T follicular helper cell (primary cell): Measurements from ENCODE around the gene IGFN1.

ENCODE experiments used
- DNase-seq: peaks from one replicate; pipeline ENCODE4 v3.0.0-alpha.2; 2020; ENCODE audit warnings: low read depth

IGFN1 gene

DNA sequence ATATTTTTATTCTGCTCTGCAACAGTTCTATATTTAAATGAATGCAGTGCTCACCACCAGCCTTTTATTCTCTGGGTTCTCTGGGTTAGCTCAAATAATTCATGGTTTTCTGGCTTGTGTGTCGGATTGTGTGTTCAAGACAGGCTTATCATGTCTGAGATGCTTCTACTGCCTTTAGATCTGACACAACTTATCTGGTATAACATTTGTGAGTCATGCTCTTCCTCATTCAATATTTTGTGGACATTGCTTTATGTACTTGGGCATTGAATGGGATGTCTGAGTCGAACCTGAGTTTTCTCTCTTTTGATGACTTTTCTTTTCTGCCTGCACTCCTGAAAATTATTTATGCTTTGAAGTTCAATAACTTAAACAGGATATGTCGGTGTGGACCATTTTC, 75.1 kb downstream of the IGFN1 start:
- DNase-seq: no peak

DNA sequence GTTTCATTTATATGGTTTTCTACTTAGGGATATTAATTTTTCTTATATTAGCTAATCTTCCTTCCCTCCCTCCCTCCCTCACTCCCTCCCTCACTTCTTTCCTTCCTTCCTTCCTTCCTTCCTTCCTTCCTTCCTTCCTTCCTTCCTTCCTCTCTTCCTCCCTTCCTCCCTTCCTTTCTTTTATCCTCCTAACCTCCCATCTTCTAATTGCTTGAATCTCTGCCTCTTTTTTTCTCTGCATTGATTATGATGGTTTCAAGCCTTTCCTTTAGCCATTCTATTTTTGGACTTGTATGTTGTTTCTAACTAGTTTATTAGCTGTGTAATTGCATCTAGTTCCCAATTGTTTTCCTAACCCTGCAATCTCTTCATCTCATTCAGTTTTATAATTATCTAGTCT, 75.7 kb downstream of the IGFN1 start:
- no peak for DNase-seq

DNA sequence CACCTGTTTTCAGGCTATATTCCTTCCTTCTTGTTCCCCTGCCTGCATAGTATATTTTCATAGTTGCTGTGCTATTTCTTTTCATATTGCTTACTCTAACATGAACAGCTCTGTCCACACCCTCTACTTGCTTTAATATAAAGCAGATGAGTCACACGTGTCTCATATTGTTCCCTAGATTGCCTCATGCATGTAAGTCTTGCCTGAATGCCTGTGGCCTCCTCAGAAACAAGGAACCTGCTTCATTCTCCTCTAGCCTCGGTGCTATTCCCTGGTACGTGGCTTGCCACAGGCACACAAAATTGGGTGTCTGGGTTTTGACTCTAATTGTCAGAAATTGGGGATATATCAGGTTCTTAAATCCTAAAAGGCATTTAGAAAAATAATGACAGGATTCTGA, 76.2 kb downstream of the IGFN1 start:
- no peak for DNase-seq

DNA sequence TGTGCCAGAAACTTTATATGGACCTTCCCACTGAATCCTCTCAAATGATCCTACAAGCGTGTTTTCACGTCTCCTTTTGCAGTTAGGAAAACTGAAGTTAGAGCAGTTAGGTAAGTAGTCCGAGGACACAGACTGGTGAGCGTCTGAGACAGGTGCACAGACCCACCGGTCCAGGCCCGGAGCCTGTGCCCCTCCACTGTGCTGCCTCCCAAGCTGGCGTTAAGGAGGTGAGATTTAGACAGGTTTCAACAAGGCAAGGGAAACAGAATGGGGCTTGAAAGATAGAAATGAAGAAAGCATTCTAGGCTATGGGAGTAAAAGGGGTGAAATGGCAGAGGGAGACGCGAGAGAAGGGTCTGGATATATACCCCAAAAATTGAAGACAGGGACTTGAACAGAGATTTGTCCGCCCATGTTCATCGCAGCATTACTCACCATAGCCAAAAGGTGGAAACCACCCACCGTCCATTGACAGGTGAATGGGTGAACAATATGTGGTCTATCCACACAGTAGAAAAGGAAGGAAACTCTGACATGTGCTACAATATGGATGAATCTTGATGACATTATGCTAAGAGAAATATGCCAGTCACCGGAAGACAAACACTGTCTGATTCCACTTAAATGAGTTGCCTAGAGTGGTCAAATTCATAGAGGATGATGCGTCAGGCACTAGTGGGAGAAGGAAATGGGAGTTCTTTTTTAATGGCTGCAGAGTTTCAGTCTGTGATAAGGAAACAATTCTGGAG, 77.0 kb downstream of the IGFN1 start:
- no peak for DNase-seq

DNA sequence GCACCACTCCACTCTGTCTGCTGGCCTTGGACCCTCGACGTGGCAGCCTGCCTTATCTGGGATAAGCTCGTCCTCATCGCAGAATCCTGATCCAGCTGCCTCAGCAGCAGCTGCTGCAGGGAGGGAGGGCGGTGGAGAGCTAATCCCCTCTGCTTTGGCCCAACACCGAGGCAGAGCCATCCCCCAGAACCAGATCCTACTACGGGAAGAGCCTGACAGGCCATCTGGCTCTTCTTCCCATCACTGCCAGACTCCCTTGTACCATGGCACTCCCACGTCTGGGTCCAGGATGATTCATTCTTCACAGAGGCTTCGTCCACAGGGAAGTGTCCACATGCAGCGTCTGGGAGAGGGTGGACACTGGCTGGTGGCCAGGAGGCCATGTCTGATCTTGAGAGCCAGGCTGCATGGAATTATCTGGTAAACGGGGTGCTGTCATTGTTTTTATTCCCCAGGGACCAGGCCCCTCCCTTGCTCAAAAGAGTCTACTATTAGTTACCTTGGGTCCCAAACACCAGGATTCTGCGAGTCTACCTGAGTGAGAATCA, 78.1 kb downstream of the IGFN1 start:
- DNase-seq: no peak

GRCh38 chr1:201269281-201269680, 78.7 kb downstream of the IGFN1 start:
- DNase-seq: no peak

DNA sequence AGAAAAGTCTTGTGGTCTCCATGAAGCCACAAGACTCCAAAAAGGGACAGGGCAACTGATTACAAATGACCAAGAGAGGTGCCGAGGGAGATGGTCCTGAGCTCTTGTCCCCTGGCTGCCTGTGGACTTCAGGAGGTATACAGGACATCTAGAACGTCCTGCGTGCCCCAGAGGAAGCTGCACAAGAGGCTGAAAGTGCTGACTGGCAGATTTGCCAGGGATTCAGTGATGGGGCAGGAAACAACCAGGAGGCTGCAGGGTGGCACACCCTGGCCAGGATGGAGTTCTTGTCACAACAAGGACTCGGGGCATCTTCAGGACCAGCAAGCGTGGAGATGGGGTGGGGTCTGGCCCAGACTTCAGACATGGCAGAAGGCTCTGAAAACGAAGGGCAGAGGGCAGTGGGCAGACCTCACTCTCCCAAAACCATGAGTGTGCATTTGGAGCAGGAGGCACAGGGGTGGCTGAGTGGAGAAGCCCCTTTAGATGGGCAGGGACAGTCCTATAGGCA, 79.3 kb downstream of the IGFN1 start:
- DNase-seq: no peak

GRCh38 chr1:201270616-201271390, 80.2 kb downstream of the IGFN1 start:
- DNase-seq: no peak

GRCh38 chr1:201272799-201273198, 82.2 kb downstream of the IGFN1 start:
- no peak for DNase-seq

GRCh38 chr1:201274616-201275252, 84.1 kb downstream of the IGFN1 start:
- no peak for DNase-seq

GRCh38 chr1:201275253-201275666, 84.6 kb downstream of the IGFN1 start:
- no peak for DNase-seq

- DNase-seq: no peak
Measured at GRCh38 chr1:201276891-201277290, 86.3 kb downstream of the IGFN1 start.

GRCh38 chr1:201277441-201277840, 86.8 kb downstream of the IGFN1 start:
- no peak for DNase-seq
